Neuronal stem cell (in vitro differentiated cells): ENCODE results near the gene VOPP1. TPM values are rescaled to one million over a fixed set of nuclear protein-coding genes. Genes with fewer than 3 reads are reported as not detected.
A peak's percentile ranks its signal among the peaks of the same experiment; 100 is the strongest.
"Not testable (repeated sequence)": the region's sequence is repeated elsewhere in the genome, so short reads cannot be mapped to it uniquely, and the experiment has no call there.

Experiments used
- DNase-seq: peaks from one replicate; pipeline ENCODE4 v3.0.0-alpha.2; 2013; ENCODE audit warnings: low spot score
- H2AFZ ChIP-seq: one replicate; pipeline ENCODE4 v1.6.1; 2013; ENCODE audit warnings: mild to moderate bottlenecking, low read length, inconsistent platforms
- H2AK5ac ChIP-seq: 2 replicates; pipeline ENCODE4 v1.6.1; 2013; ENCODE audit warnings: low read depth, mild to moderate bottlenecking, inconsistent platforms, low read length, moderate library complexity, mixed read lengths
- H2BK120ac ChIP-seq: 2 replicates; pipeline ENCODE4 v1.6.1; 2013; ENCODE audit warnings: low read depth, mild to moderate bottlenecking, inconsistent platforms, low read length, moderate library complexity, mixed read lengths
- H2BK12ac ChIP-seq: one replicate; pipeline ENCODE4 v1.6.1; 2013; ENCODE audit warnings: low read length, inconsistent platforms
- H2BK15ac ChIP-seq: 2 replicates; pipeline ENCODE4 v1.6.1; 2013; ENCODE audit warnings: mild to moderate bottlenecking, low read length, inconsistent platforms, mixed read lengths
- H2BK5ac ChIP-seq: one replicate; pipeline ENCODE4 v1.6.1; 2013; ENCODE audit warnings: inconsistent platforms, mild to moderate bottlenecking, low read length, moderate library complexity
- H3K14ac ChIP-seq: one replicate; pipeline ENCODE4 v1.6.1; 2013; ENCODE audit warnings: low read length, inconsistent platforms
- H3K18ac ChIP-seq: 2 replicates; pipeline ENCODE4 v1.6.1; 2013; ENCODE audit warnings: low read length, inconsistent platforms
- H3K23ac ChIP-seq: 2 replicates; pipeline ENCODE4 v1.6.1; 2013; ENCODE audit warnings: low read depth, mild to moderate bottlenecking, mixed read lengths, low read length, inconsistent platforms; ENCODE audit not compliant: poor library complexity
- H3K27ac ChIP-seq: replicated peaks from 3 replicates; pipeline ENCODE4 v1.5.1; 2013; ENCODE audit warnings: low read length, inconsistent platforms
- H3K27me3 ChIP-seq, 3 experiments: 2 replicates each; pipeline ENCODE4 v1.6.1; 2013; ENCODE audit warnings: low read length in 3 of 3, mild to moderate bottlenecking in 2 of 3, inconsistent platforms in 1 of 3, low read depth in 1 of 3, mixed read lengths in 1 of 3, moderate library complexity in 1 of 3; ENCODE audit not compliant: control insufficient read depth in 3 of 3, insufficient read depth in 3 of 3
- H3K36me3 ChIP-seq, 2 donors: replicated peaks in 1 of 2; 2 replicates each; pipeline ENCODE4 v1.6.1; 2013; ENCODE audit warnings: low read length in 2 of 2; ENCODE audit not compliant: control insufficient read depth in 2 of 2, insufficient read depth in 2 of 2
- H3K4ac ChIP-seq: 2 replicates; pipeline ENCODE4 v1.6.1; 2013; ENCODE audit warnings: inconsistent platforms, mild to moderate bottlenecking, low read length, moderate library complexity
- H3K4me1 ChIP-seq, 2 donors: 1 replicate in 1 of 2; 2 replicates in 1 of 2; pipeline ENCODE4 v1.6.1; 2013; ENCODE audit warnings: low read length in 2 of 2, low read depth in 1 of 2; ENCODE audit not compliant: control insufficient read depth in 2 of 2, insufficient read depth in 1 of 2
- H3K4me2 ChIP-seq: one replicate; pipeline ENCODE4 v1.6.1; 2013; ENCODE audit warnings: mild to moderate bottlenecking, low read length, inconsistent platforms; ENCODE audit not compliant: insufficient read depth, poor library complexity, severe bottlenecking
- H3K4me3 ChIP-seq, 2 donors: 2 replicates each; pipeline ENCODE4 v1.5.1; 2013; ENCODE audit warnings: low read length in 2 of 2, mild to moderate bottlenecking in 2 of 2, inconsistent platforms in 1 of 2, moderate library complexity in 1 of 2
- H3K79me1 ChIP-seq: one replicate; pipeline ENCODE4 v1.6.1; 2013; ENCODE audit warnings: low read depth, mild to moderate bottlenecking, inconsistent platforms, low read length, moderate library complexity
- H3K9ac ChIP-seq: one replicate; pipeline ENCODE4 v1.6.1; 2013; ENCODE audit warnings: mild to moderate bottlenecking, low read depth, low read length, inconsistent platforms; ENCODE audit not compliant: poor library complexity
- H3K9me3 ChIP-seq, 2 donors: replicated peaks in 1 of 2; 2 replicates each; pipeline versions ENCODE3 to v1.6.1; 2013; ENCODE audit warnings: low read length in 2 of 2, mild to moderate bottlenecking in 2 of 2, inconsistent platforms in 1 of 2, low read depth in 1 of 2, mixed read lengths in 1 of 2, moderate library complexity in 1 of 2; ENCODE audit not compliant: control insufficient read depth in 2 of 2, insufficient read depth in 1 of 2
- H4K8ac ChIP-seq: one replicate; pipeline ENCODE4 v1.6.1; 2013; ENCODE audit warnings: low read depth, mild to moderate bottlenecking, inconsistent platforms, low read length, moderate library complexity
- H4K91ac ChIP-seq: one replicate; pipeline ENCODE4 v1.6.1; 2013; ENCODE audit warnings: low read length, low read depth, mild to moderate bottlenecking, inconsistent platforms; ENCODE audit not compliant: poor library complexity
- WGBS, 2 donors: extraction: QIAGEN DNeasy Blood & Tissue Kit; methylation state at CpG; one replicate each; pipeline ENCODE4 v1.1.7; 2013; ENCODE audit warnings: missing lambda C conversion rate in 2 of 2, mixed read lengths in 1 of 2; ENCODE audit not compliant: insufficient read length in 2 of 2, insufficient replicate concordance in 1 of 2; ENCODE audit errors: extremely low coverage in 2 of 2; 5-methylcytosine and 5-hydroxymethylcytosine counted together
- polyA plus RNA-seq, 2 experiments: library from polyadenylated mRNA; stranded (reverse); fragments of 200-250 nt; gene quantifications; one replicate each; pipeline ENCODE4 v1.2.3, GENCODE V29; 2013

Gene VOPP1, protein sequence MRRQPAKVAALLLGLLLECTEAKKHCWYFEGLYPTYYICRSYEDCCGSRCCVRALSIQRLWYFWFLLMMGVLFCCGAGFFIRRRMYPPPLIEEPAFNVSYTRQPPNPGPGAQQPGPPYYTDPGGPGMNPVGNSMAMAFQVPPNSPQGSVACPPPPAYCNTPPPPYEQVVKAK
- polyA plus RNA-seq (2013, experiment 1 of 2) = 38.1 TPM
- polyA plus RNA-seq (2013, experiment 2 of 2) = 37.8 TPM

DNA sequence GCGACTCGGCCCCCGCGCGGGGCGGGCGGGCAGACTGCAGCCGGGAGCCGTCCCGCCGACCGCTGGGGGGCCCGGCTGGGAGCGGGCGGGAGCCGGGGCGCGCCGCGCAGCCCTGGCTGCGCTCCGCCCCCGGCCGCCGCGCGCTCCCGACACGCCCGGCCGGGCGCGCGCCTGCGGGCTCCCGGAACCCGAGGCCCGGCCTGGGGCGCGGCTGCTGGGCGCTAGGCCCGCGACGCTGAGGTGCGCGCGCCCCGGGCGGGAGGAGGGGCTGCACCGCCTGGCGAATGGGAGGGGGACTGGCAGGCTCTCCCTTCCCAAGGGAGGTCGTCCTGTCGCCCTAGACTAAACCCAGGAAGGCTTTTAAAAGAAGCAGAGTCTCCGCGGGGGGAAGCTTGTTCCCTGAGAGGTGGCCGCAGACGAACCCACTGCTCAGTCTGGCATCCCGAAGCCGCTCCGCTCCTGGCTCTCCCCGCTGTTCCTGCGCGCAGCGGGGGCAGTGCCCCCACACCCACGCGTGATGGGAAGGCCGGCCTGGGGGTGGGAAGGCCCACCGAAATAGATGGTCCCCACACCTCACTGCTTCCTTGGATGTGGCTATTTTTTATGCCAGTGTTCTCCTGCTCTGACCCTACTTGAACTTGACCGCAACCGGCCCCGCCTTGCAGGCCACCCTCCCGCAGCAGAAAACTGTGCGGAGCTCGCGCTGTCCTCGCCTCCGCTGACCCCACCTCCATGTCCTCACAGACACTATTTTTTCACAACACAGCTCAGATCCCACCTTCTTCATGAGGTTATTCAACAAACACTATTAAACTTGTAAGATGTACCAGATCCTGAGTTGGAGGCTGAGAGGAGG, at the start of gene VOPP1:
Gene VOPP1, minus strand, starts transcription at position 125 of the 856 bp plus-strand sequence. CDS start 178 bp downstream, outside the sequence.
- peaks cover 2 to 18% (median 17%) of the 10 kb centered on the region in 3 experiments for H3K27me3 ChIP-seq
- H2AFZ ChIP-seq = peak within 1 kb of the TSS; percentile 98
- no peak within 1 kb of the TSS for H3K4ac ChIP-seq
- H2BK5ac ChIP-seq = no peak within 1 kb of the TSS
- peak within 1 kb of the TSS; percentile 63 for H3K27ac ChIP-seq
- peak within 1 kb of the TSS; percentile 82 to 97 for H3K4me3 ChIP-seq
- H2BK120ac ChIP-seq = no peak within 1 kb of the TSS
- H3K18ac ChIP-seq = peak within 1 kb of the TSS; percentile 95
- peak within 1 kb of the TSS; percentile 26 for H2BK15ac ChIP-seq
- peak within 1 kb of the TSS; percentile 38 for H2AK5ac ChIP-seq
- peaks cover 0 to 3% of the 10 kb centered on the region in 2 donors for H3K36me3 ChIP-seq
- H3K9me3 ChIP-seq = peaks cover 0 to 4% of the 10 kb centered on the region in 2 donors
- peak within 1 kb of the TSS; percentile 96 for H3K14ac ChIP-seq
- H3K4me2 ChIP-seq = peak within 1 kb of the TSS; percentile 77
- peak within 1 kb of the TSS; percentile 29 for H3K23ac ChIP-seq
- no peak within 1 kb of the TSS for H4K8ac ChIP-seq
- peak; percentile 68 for DNase-seq
- no peak within 1 kb of the TSS for H4K91ac ChIP-seq
- no peaks in the 10 kb centered on the region for H3K79me1 ChIP-seq
- no CpG with 5 or more reads among the region's 77 CpGs for WGBS, 2 donors
- H3K9ac ChIP-seq = peak within 1 kb of the TSS; percentile 85
- H2BK12ac ChIP-seq = no peak within 1 kb of the TSS
- H3K4me1 ChIP-seq = peaks cover 6 to 21% of the 10 kb centered on the region in 2 donors

DNA sequence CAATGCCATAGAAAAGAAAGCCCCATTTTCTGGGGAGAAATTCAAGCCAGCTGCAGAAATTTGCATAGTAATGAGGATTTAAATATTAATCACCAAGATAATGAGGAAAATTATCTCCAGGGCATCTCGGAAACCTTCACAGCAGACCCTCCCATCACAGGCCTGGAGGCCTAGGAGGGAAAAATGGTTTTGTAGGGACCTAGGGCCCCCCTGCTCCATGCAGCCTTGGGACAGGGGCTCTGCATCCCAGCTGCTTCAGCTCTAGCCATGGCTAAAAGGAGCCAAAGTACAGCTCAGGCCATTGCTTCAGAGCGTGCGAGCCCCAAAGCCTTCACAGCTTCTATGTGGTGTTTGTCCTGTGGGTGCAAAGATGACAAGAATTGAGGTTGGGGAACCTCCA, 46.6 kb upstream of the VOPP1 start:
- H3K23ac ChIP-seq = no peak overlapping the region
- H3K4ac ChIP-seq = no peak overlapping the region
- H3K9me3 ChIP-seq = peaks cover 0 to 4% of the 10 kb centered on the region in 2 donors
- no peak overlapping the region for H2BK15ac ChIP-seq
- H3K9ac ChIP-seq = no peak overlapping the region
- H4K8ac ChIP-seq = no peak overlapping the region
- no peaks in the 10 kb centered on the region for H3K27me3 ChIP-seq
- no peak overlapping the region for H3K18ac ChIP-seq
- H3K79me1 ChIP-seq = no peaks in the 10 kb centered on the region
- no peak overlapping the region for H3K4me2 ChIP-seq
- DNase-seq = no peak
- no peak overlapping the region for H2AK5ac ChIP-seq
- no CpG with 5 or more reads among the region's 3 CpGs for WGBS, 2 donors
- no peaks in the 10 kb centered on the region for H3K4me1 ChIP-seq
- no peak overlapping the region for H3K14ac ChIP-seq
- no peak overlapping the region for H4K91ac ChIP-seq
- no peak overlapping the region for H2BK120ac ChIP-seq
- H2BK5ac ChIP-seq = no peak overlapping the region
- no peaks in the 10 kb centered on the region for H3K36me3 ChIP-seq
- H2BK12ac ChIP-seq = no peak overlapping the region
- no peak overlapping the region for H3K27ac ChIP-seq
- no peak overlapping the region for H2AFZ ChIP-seq
- no peak overlapping the region for H3K4me3 ChIP-seq

DNA sequence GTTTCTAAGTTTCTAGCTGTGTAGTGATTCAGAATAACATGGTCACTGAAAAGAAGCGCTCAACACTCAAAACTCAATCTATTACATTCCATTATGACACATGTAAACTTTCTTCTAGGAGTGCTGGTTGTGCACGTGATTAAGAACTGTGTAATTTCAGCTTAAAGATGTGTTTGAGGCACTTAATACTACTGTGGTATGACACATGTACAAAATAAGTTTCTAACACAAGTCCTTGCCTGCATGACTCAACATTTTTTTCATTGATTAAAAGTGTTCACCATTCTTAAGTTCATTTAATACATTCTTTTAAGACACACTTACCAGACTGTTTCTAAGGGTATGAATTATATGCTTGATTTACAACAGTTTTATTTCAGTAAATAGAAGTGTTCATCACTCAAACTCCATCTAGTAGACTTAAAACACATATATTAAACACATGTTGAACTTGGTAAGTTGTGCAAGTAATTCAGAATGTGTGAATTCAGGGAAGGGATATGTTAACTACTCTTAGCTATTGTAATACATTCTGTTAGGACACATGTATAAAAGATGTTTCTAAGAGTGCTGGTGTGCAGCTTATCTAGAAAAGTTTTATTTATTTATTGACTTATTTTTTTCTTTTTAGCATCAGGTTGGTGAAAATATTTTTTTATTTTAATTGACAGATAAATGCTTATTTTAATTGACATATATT, 42.2 kb upstream of the VOPP1 start:
- H3K18ac ChIP-seq, H3K79me1 ChIP-seq, H3K36me3 ChIP-seq, H3K4me1 ChIP-seq, H3K14ac ChIP-seq, H4K91ac ChIP-seq, H3K4me2 ChIP-seq, H3K4me3 ChIP-seq, H2BK15ac ChIP-seq, H3K27me3 ChIP-seq, H3K27ac ChIP-seq, H3K4ac ChIP-seq, H2AFZ ChIP-seq, H3K23ac ChIP-seq, H4K8ac ChIP-seq, H3K9me3 ChIP-seq, H2BK5ac ChIP-seq, H2BK120ac ChIP-seq, DNase-seq, H2AK5ac ChIP-seq, H3K9ac ChIP-seq, H2BK12ac ChIP-seq: not testable (repeated sequence)
- no CpG with 5 or more reads among the region's 2 CpGs for WGBS, 2 donors

DNA sequence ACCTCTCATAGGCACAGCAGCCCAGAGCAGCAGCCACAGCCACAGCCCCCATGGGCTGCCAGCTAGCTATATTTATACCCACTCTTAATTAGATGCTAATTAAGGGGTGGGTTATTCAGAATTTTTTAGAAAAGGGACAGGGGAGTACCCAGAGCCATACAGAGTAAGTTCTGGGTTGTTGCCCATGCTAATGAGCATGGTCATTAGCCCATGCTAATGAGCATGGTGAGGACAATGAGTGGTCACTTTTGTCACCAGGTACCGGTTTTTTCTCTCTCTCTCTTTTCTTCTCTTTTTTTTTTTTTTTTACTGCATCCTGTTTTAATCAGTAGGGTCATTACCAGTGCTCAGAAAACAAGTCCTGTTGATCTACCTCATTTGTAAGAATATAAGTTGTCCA, 37.4 kb upstream of the VOPP1 start:
- H3K4ac ChIP-seq, DNase-seq, H4K91ac ChIP-seq, H2BK15ac ChIP-seq, H3K79me1 ChIP-seq, H3K27ac ChIP-seq, H2AK5ac ChIP-seq, H2BK12ac ChIP-seq, H3K36me3 ChIP-seq, H3K4me3 ChIP-seq, H3K4me2 ChIP-seq, H3K27me3 ChIP-seq, H4K8ac ChIP-seq, H2BK5ac ChIP-seq, H3K9me3 ChIP-seq, H3K23ac ChIP-seq, H3K4me1 ChIP-seq, H3K18ac ChIP-seq, H3K9ac ChIP-seq, H2BK120ac ChIP-seq, H2AFZ ChIP-seq, H3K14ac ChIP-seq: not testable (repeated sequence)
- no CpG with 5 or more reads among the region's 1 CpG for WGBS, 2 donors
